ENCODE results near the gene YBEY.

YBEY gene

GRCh38 chr21:46253610-46254124 lies 32.5 kb upstream of the YBEY start:
- TF ChIP-seq ZNF274 (IDR thresholded peaks at IDR 0.05; ENCODE audit: low read depth, low read length): no peak

GRCh38 chr21:46254208-46254975 lies 31.8 kb upstream of the YBEY start:
- TF ChIP-seq ZNF274 (IDR thresholded peaks at IDR 0.05; ENCODE audit: low read depth, low read length): no peak
- H3K4me3 ChIP-seq (ENCODE audit: low read length): no peak overlapping the region

More at GRCh38 chr21:46253610-46254124, 32.5 kb upstream of the YBEY start:
- no peak overlapping the region; the same call in 1 of the 2 replicates for H3K4me3 ChIP-seq (ENCODE audit: low read length)

- H3K4me3 ChIP-seq (ENCODE audit: low read length): no peak overlapping the region
- no peak for TF ChIP-seq ZNF274 (IDR thresholded peaks at IDR 0.05; ENCODE audit: low read depth, low read length)
Observed at GRCh38 chr21:46255166-46255565, 31.0 kb upstream of the YBEY start.

- no peak overlapping the region for H3K4me3 ChIP-seq (ENCODE audit: low read length)
- TF ChIP-seq ZNF274 (IDR thresholded peaks at IDR 0.05; ENCODE audit: low read depth, low read length): no peak
Observed at GRCh38 chr21:46255758-46256337, 30.3 kb upstream of the YBEY start.

- TF ChIP-seq ZNF274 (IDR thresholded peaks at IDR 0.05; ENCODE audit: low read depth, low read length): no peak
- no peak overlapping the region for H3K4me3 ChIP-seq (ENCODE audit: low read length)
Observed at GRCh38 chr21:46256501-46256994, 29.6 kb upstream of the YBEY start.

- no peak overlapping the region for H3K4me3 ChIP-seq (ENCODE audit: low read length)
- TF ChIP-seq ZNF274 (IDR thresholded peaks at IDR 0.05; ENCODE audit: low read depth, low read length): no peak
Observed at GRCh38 chr21:46264046-46264689, 22.0 kb upstream of the YBEY start.

- no peak overlapping the region for H3K4me3 ChIP-seq (ENCODE audit: low read length)
- no peak for TF ChIP-seq ZNF274 (IDR thresholded peaks at IDR 0.05; ENCODE audit: low read depth, low read length)
Observed at GRCh38 chr21:46264690-46265144, 21.4 kb upstream of the YBEY start.

GRCh38 chr21:46265736-46266525 lies 20.2 kb upstream of the YBEY start:
- TF ChIP-seq ZNF274 (IDR thresholded peaks at IDR 0.05; ENCODE audit: low read depth, low read length): no peak
- H3K4me3 ChIP-seq (ENCODE audit: low read length): no peak overlapping the region

GRCh38 chr21:46266946-46267345 lies 19.2 kb upstream of the YBEY start:
- no peak overlapping the region for H3K4me3 ChIP-seq (ENCODE audit: low read length)
- TF ChIP-seq ZNF274 (IDR thresholded peaks at IDR 0.05; ENCODE audit: low read depth, low read length): no peak

- no peak for TF ChIP-seq ZNF274 (IDR thresholded peaks at IDR 0.05; ENCODE audit: low read depth, low read length)
- H3K4me3 ChIP-seq (ENCODE audit: low read length): no peak overlapping the region
Observed at GRCh38 chr21:46268371-46268770, 17.8 kb upstream of the YBEY start.

- no peak for TF ChIP-seq ZNF274 (IDR thresholded peaks at IDR 0.05; ENCODE audit: low read depth, low read length)
- H3K4me3 ChIP-seq (ENCODE audit: low read length): no peak overlapping the region
Observed at GRCh38 chr21:46269466-46269865, 16.7 kb upstream of the YBEY start.

GRCh38 chr21:46273341-46273740 lies 12.8 kb upstream of the YBEY start:
- no peak for TF ChIP-seq ZNF274 (IDR thresholded peaks at IDR 0.05; ENCODE audit: low read depth, low read length)
- H3K4me3 ChIP-seq (ENCODE audit: low read length): no peak overlapping the region

GRCh38 chr21:46274797-46275390 lies 11.2 kb upstream of the YBEY start:
- H3K4me3 ChIP-seq (ENCODE audit: low read length): no peak overlapping the region
- TF ChIP-seq ZNF274 (IDR thresholded peaks at IDR 0.05; ENCODE audit: low read depth, low read length): no peak

Measured in GM08714 (cell line).